Measurements from ENCODE around the gene CDCA7. TPM values are rescaled to one million over a fixed set of nuclear protein-coding genes. Genes with fewer than 3 reads are reported as not detected.
"Not testable (repeated sequence)": the region's sequence is repeated elsewhere in the genome, so short reads cannot be mapped to it uniquely, and the experiment has no call there.

The CDCA7 gene
- total RNA-seq, 1 donor from 2014 or later = 22.3 TPM

- Mint-ChIP-seq H3K9me3 (ENCODE audit: low read depth) (no peaks in the 10 kb centered on the region), H3K36me3 (ENCODE audit: insufficient read depth) (no peaks in the 10 kb centered on the region), H3K4me3 (ENCODE audit: low read depth) (no peak overlapping the region), H3K27ac (no peak overlapping the region), H3K27me3 (peaks cover 43% of the 10 kb centered on the region), H3K4me1 (ENCODE audit: low read depth) (peaks cover 4% of the 10 kb centered on the region)
- DNase-seq (ENCODE audit: low spot score, unreplicated experiment) = no peak
- TF ChIP-seq CTCF (IDR thresholded peaks at IDR 0.05; ENCODE audit: unreplicated experiment) = no peak
These were observed 53.0 kb downstream of the CDCA7 start for GRCh38 chr2:173407646-173408045.

DNA sequence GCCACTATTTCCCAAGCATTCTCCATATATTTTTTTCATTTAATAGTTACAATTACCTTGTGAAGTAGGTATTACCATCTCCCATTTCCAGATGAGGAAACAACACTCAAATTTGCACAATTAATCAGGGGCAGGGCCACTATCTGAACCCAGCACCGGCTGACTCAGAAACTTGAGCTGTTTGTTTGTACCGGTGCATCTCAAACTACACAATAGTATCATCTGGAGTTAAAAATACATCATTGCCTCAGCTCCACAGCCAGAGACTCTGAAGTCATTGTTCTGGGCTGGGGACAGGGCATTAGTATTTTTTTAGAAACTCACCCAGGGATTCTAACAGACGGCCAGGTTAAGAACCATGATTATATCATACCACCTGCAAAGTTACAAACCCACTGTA is 55.9 kb downstream of the CDCA7 start:
- Mint-ChIP-seq H3K36me3 (ENCODE audit: insufficient read depth) (no peaks in the 10 kb centered on the region), H3K4me3 (ENCODE audit: low read depth) (no peak overlapping the region), H3K27me3 (peaks cover 25% of the 10 kb centered on the region), H3K4me1 (ENCODE audit: low read depth) (no peaks in the 10 kb centered on the region), H3K9me3 (ENCODE audit: low read depth) (no peaks in the 10 kb centered on the region), H3K27ac (no peak overlapping the region)
- no peak for DNase-seq (ENCODE audit: low spot score, unreplicated experiment)
- no peak for TF ChIP-seq CTCF (IDR thresholded peaks at IDR 0.05; ENCODE audit: unreplicated experiment)

GRCh38 chr2:173412628-173413027 is 58.0 kb downstream of the CDCA7 start:
- Mint-ChIP-seq H3K27me3 (peaks cover 16% of the 10 kb centered on the region), H3K27ac (no peak overlapping the region), H3K4me1 (ENCODE audit: low read depth) (no peaks in the 10 kb centered on the region), H3K36me3 (ENCODE audit: insufficient read depth) (no peaks in the 10 kb centered on the region), H3K4me3 (ENCODE audit: low read depth) (no peak overlapping the region), H3K9me3 (ENCODE audit: low read depth) (no peaks in the 10 kb centered on the region)
- no peak for TF ChIP-seq CTCF (IDR thresholded peaks at IDR 0.05; ENCODE audit: unreplicated experiment)
- DNase-seq (ENCODE audit: low spot score, unreplicated experiment) = no peak

- no peaks in the 10 kb centered on the region for H3K9me3 Mint-ChIP-seq (ENCODE audit: low read depth)
- peaks cover 13% of the 10 kb centered on the region for H3K27me3 Mint-ChIP-seq
- no peaks in the 10 kb centered on the region for H3K36me3 Mint-ChIP-seq (ENCODE audit: insufficient read depth)
- TF ChIP-seq CTCF (IDR thresholded peaks at IDR 0.05; ENCODE audit: unreplicated experiment) = no peak
- DNase-seq (ENCODE audit: low spot score, unreplicated experiment) = no peak
- no peak overlapping the region for H3K4me3 Mint-ChIP-seq (ENCODE audit: low read depth)
- H3K4me1 Mint-ChIP-seq (ENCODE audit: low read depth) = no peaks in the 10 kb centered on the region
- H3K27ac Mint-ChIP-seq = no peak overlapping the region
These were observed 60.2 kb downstream of the CDCA7 start for GRCh38 chr2:173414823-173415322.

- no peak for TF ChIP-seq CTCF (IDR thresholded peaks at IDR 0.05; ENCODE audit: unreplicated experiment)
- no peak for DNase-seq (ENCODE audit: low spot score, unreplicated experiment)
These were observed 61.0 kb downstream of the CDCA7 start for GRCh38 chr2:173415431-173416381.

DNA sequence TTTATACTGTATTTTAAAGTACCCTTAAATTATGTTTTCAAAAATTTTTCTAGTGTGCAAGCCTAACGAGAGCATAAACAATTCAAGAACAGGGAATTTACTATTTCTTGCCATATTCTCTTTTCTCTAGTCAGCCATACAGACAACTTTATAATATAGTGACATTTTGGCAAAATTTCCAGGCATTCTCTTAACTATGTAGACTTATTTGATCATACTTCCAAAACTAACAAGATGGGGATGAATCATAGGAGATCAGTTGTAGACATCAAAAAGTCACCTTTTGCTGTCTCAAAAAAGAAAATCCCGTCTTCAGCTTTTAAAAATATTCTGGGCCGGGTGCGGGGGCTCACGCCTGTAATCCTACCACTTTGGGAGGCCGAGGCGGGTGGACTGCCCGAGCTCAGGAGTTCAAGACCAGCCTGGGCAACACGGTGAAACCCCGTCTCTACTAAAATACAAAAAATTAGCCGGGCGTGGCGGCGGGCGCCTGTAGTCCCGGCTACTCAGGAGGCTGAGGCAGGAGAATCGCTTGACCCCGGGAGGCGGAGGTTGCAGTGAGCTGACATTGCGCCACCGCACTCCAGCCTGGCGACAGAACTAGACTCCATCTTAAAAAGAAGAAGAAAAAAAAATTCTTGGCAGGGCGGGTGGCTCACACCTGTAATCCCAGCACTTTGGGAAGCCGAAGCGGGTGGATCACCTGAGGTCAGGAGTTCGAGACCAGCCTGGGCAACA is 61.9 kb downstream of the CDCA7 start:
- not testable (repeated sequence) for H3K9me3 Mint-ChIP-seq (ENCODE audit: low read depth); H3K4me1 Mint-ChIP-seq (ENCODE audit: low read depth); DNase-seq (ENCODE audit: low spot score, unreplicated experiment); H3K36me3 Mint-ChIP-seq (ENCODE audit: insufficient read depth); H3K27ac Mint-ChIP-seq; H3K4me3 Mint-ChIP-seq (ENCODE audit: low read depth)
- peaks cover 16% of the 10 kb centered on the region for H3K27me3 Mint-ChIP-seq

More at GRCh38 chr2:173415431-173416381, 61.0 kb downstream of the CDCA7 start:
- no peak overlapping the region for H3K27ac Mint-ChIP-seq
- H3K36me3 Mint-ChIP-seq (ENCODE audit: insufficient read depth) = no peaks in the 10 kb centered on the region
- H3K4me1 Mint-ChIP-seq (ENCODE audit: low read depth) = no peaks in the 10 kb centered on the region
- peaks cover 7% of the 10 kb centered on the region for H3K27me3 Mint-ChIP-seq
- H3K4me3 Mint-ChIP-seq (ENCODE audit: low read depth) = no peak overlapping the region
- no peaks in the 10 kb centered on the region for H3K9me3 Mint-ChIP-seq (ENCODE audit: low read depth)
